ENCODE measurements around the gene ZNF584. TPM values are rescaled to one million over a fixed set of nuclear protein-coding genes. Genes with fewer than 3 reads are reported as not detected.

ZNF584 gene
- total and polyA plus RNA-seq, 4 experiments from 2014 or later: 6.6 to 10.7 (median 9.7) TPM

DNA sequence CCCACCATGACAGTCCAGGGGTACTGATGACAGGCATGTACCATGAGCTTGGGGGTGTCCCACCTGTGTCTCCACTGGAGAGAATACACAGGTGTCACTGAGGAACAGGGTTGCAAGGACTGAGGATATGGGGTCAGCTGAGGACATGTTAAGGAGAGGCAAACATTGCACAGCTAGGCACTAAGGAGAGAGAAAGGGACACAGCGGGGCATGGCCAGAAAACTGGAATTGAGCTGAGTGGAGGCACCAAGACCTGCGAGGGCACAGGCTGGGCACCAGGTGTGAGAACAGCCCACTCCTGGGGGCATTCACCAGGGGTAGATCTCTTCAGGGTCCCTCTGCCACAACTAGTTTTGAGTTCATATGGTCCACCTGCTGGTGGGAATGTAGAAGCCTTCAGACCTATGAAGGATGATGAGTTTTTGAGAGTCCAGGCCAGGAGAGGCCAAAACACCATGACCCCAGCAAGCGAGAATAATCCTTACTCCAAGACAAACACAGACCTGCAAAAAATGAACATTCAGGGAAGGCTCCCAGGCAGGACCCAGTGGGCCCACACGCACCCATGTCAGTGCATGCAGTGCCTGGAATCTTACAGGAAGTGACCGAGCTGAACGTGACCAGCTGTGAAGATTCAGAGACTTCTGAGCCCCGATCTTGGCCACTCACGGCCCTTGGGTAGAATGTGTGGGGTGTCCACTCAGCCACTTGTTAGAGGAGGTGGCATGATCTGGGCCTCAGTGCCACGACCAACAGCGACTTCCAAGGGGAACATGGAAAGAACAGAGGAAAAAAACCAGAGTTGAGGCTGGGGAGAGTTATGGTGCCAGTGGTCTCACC, 1.4 kb upstream of the ZNF584 start:
- Histone ChIP-seq H3K36me3 (ENCODE audit: insufficient read depth, low read length) (no peaks in the 10 kb centered on the region), H3K9me3 (ENCODE audit: control insufficient read depth in 1 of 2, low read length in 2 of 2) (no peaks in the 10 kb centered on the region), H3K4me1 (ENCODE audit: insufficient read depth, low read length) (peaks cover 31% of the 10 kb centered on the region), H3K27me3 (ENCODE audit: insufficient read depth, low read length) (no peaks in the 10 kb centered on the region), H3K4me3 (ENCODE audit: low read length in 2 of 2) (peak overlapping the region; percentile 71 to 94), H3K27ac (ENCODE audit: low read depth, low read length) (no peak overlapping the region)
- H3K36me3 Mint-ChIP-seq: peaks cover 0 to 7% of the 10 kb centered on the region in 2 donors
- CTCF ChIA-PET (ENCODE audit: partially characterized antibody): no interaction called here
- peak overlapping the region; percentile 86 to 98 (median 94) for H3K27ac Mint-ChIP-seq
- H3K9me3 Mint-ChIP-seq: no peaks in the 10 kb centered on the region
- no peak for DNase-seq
- POLR2A ChIA-PET (ENCODE audit: partially characterized antibody): interaction anchor here (1.3 to 1.7 kb wide), 3 partner anchors 20 to 60 kb away, joined by 4 to 7 read pairs (median 5); partner anchors contain the start of genes RPS5 and ZNF132
- H3K4me1 Mint-ChIP-seq: peaks cover 19 to 39% (median 32%) of the 10 kb centered on the region in 4 donors
- no peaks in the 10 kb centered on the region for H3K27me3 Mint-ChIP-seq
- intact Hi-C loops (cut with micrococcal nuclease): no loop called here
- peak overlapping the region; percentile 92 to 100 (median 96) for H3K4me3 Mint-ChIP-seq

DNA sequence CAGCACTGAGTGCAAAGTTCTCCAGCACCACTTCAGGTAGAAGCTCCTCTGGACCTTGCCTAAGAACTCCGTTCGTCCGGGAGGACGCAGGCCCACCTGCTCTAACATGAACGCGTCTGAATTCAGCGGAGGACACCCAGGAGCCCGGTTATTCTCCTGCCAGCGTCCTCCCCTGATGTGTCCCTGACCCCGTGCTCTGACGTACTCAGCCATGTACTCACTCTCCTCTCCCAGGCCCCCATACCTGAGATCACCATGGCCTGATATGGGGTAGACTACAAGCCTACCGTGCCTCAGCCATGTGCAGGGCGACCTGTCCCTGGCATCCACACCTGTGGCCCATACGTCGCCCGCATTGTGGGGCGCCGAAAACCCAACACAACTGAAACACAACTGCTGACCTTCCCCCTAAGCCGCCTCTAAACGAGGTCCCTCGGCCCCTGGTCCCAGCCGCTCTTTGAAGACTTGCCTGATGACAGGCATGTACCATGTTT, 744 bp upstream of the ZNF584 start:
- Mint-ChIP-seq H3K27ac (peak overlapping the region; percentile 85 to 98 (median 95)), H3K4me3 (peak overlapping the region; percentile 92 to 100 (median 96)), H3K9me3 (no peaks in the 10 kb centered on the region), H3K27me3 (no peaks in the 10 kb centered on the region), H3K36me3 (peaks cover 0 to 10% of the 10 kb centered on the region in 2 donors), H3K4me1 (peaks cover 21 to 39% (median 33%) of the 10 kb centered on the region in 4 donors)
- no peaks in the 10 kb centered on the region for H3K9me3 ChIP-seq (ENCODE audit: control insufficient read depth in 1 of 2, low read length in 2 of 2)
- intact Hi-C loops (cut with micrococcal nuclease): loop anchor here (1.0 to 2.0 kb wide), 11 partner anchors 20 to 225 kb away; partner anchors contain the start of genes ERVK3-1, MZF1, RPS5 and ZNF132
- peaks cover 26% of the 10 kb centered on the region for H3K4me1 ChIP-seq (ENCODE audit: insufficient read depth, low read length)
- H3K36me3 ChIP-seq (ENCODE audit: insufficient read depth, low read length): no peaks in the 10 kb centered on the region
- H3K27ac ChIP-seq (ENCODE audit: low read depth, low read length): peak overlapping the region; percentile 77
- POLR2A ChIA-PET (ENCODE audit: partially characterized antibody): interaction anchor here (1.0 to 1.7 kb wide), 9 partner anchors 22 to 112 kb away, joined by 4 to 12 read pairs (median 7); partner anchors contain the start of genes ZBTB45, ZNF132, ZNF497 and ZNF837
- no peak for DNase-seq
- no peaks in the 10 kb centered on the region for H3K27me3 ChIP-seq (ENCODE audit: insufficient read depth, low read length)
- CTCF ChIA-PET (ENCODE audit: partially characterized antibody): interaction anchor here (1.0 to 1.6 kb wide), 3 partner anchors 34 to 173 kb away, joined by 3 read pairs; no protein-coding TSS in a partner anchor
- peak overlapping the region; percentile 71 to 94 for H3K4me3 ChIP-seq (ENCODE audit: low read length in 2 of 2)

DNA sequence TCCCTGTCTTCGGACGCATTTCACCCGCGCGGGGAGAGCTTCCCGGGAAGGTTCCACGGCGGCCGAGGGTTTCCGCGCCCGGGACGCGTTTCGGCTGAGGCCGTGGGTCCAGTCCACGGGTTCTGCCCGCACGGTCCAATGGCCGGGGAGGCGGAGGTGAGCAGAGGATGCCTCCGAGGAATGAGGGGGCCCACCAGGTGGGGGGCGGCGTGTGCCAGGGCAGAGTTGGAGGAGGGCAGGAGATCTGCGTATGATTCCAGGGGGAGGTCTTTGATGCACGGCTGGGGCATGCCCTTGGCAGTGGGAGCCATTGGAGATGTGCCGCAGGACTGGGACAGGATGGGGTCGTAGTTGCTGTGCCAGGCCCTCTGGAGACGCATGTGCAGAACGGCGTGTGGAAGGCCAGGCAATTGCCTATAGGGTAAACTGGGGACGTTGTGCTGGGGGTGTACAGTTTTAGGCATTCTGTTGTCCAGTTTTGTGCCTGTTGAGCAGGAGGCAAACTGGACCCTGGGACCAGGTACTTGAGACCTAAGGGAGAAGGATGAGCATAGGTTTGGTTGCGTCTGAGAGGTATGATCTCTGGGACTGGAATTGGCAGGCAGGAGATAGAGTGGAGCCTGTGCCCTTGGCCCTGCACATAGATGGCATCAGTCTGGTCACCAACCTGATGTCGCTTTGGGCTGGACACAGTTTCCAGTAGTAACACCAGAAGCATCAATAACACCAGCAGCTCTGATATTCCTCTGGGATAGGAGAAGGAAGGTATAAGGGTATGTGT, 751 bp downstream of the ZNF584 start:
- Mint-ChIP-seq H3K4me1 (peaks cover 21 to 39% (median 33%) of the 10 kb centered on the region in 4 donors), H3K27ac (peak overlapping the region; percentile 78 to 92 (median 90)), H3K9me3 (no peaks in the 10 kb centered on the region), H3K27me3 (no peaks in the 10 kb centered on the region), H3K4me3 (peak overlapping the region; percentile 92 to 100 (median 96)), H3K36me3 (peaks cover 0 to 10% of the 10 kb centered on the region in 2 donors)
- DNase-seq: no peak
- H3K27ac ChIP-seq (ENCODE audit: low read depth, low read length): peak overlapping the region; percentile 77
- intact Hi-C loops (cut with micrococcal nuclease): loop anchor here (2.0 kb wide), 3 partner anchors 82 to 226 kb away; partner anchors contain the start of genes ZNF274, ZNF8 and ZSCAN22
- ChIA-PET POLR2A (ENCODE audit: partially characterized antibody) (interaction anchor here (0.7 to 1.8 kb wide), 17 partner anchors 9 to 135 kb away, joined by 3 to 12 read pairs (median 5); partner anchors contain the start of genes ERVK3-1, RNF225, RPS5 and TRIM28), CTCF (ENCODE audit: partially characterized antibody) (interaction anchor here (1.0 to 1.6 kb wide), 5 partner anchors 36 to 172 kb away, joined by 3 to 5 read pairs (median 3); partner anchors contain the start of gene ZNF324B)
- H3K36me3 ChIP-seq (ENCODE audit: insufficient read depth, low read length): no peaks in the 10 kb centered on the region
- H3K9me3 ChIP-seq (ENCODE audit: control insufficient read depth in 1 of 2, low read length in 2 of 2): no peaks in the 10 kb centered on the region
- H3K4me1 ChIP-seq (ENCODE audit: insufficient read depth, low read length): peaks cover 25% of the 10 kb centered on the region
- H3K27me3 ChIP-seq (ENCODE audit: insufficient read depth, low read length): no peaks in the 10 kb centered on the region
- H3K4me3 ChIP-seq (ENCODE audit: low read length in 2 of 2): peak overlapping the region; percentile 19 to 94

DNA sequence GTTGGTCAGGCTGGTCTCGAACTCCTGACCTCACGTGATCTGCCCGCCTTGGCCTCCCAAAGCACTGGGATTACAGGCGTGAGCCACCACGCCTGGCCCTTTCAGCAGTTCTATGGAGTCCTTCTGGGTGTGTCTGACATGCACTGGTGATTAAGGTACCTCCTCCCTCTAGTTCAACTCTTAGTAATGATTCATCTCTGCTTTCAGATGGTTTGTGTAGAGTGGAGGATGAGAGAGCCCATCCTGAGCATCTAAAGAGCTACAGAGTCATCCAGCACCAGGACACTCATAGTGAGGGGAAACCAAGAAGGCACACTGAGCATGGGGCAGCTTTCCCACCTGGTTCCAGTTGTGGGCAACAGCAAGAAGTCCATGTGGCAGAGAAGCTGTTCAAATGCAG, 8.2 kb downstream of the ZNF584 start:
- DNase-seq: no peak
- ChIA-PET CTCF (ENCODE audit: partially characterized antibody) (interaction anchor here (1.6 kb wide), 1 partner anchor 10 kb away, joined by 3 read pairs; no protein-coding TSS in a partner anchor), POLR2A (ENCODE audit: partially characterized antibody) (no interaction called here)
- H3K4me3 Mint-ChIP-seq: no peak overlapping the region
- Histone ChIP-seq H3K9me3 (ENCODE audit: control insufficient read depth in 1 of 2, low read length in 2 of 2) (no peaks in the 10 kb centered on the region), H3K4me3 (ENCODE audit: low read length in 2 of 2) (no peak overlapping the region), H3K27ac (ENCODE audit: low read depth, low read length) (no peak overlapping the region), H3K36me3 (ENCODE audit: insufficient read depth, low read length) (peaks cover 24% of the 10 kb centered on the region), H3K27me3 (ENCODE audit: insufficient read depth, low read length) (no peaks in the 10 kb centered on the region), H3K4me1 (ENCODE audit: insufficient read depth, low read length) (no peaks in the 10 kb centered on the region)
- H3K27me3 Mint-ChIP-seq: no peaks in the 10 kb centered on the region
- intact Hi-C loops (cut with micrococcal nuclease): no loop called here
- H3K4me1 Mint-ChIP-seq: peaks cover 0 to 3% (median 1%) of the 10 kb centered on the region in 4 donors
- H3K27ac Mint-ChIP-seq: no peak overlapping the region
- H3K9me3 Mint-ChIP-seq: no peaks in the 10 kb centered on the region
- peaks cover 32 to 34% of the 10 kb centered on the region in 2 donors for H3K36me3 Mint-ChIP-seq

DNA sequence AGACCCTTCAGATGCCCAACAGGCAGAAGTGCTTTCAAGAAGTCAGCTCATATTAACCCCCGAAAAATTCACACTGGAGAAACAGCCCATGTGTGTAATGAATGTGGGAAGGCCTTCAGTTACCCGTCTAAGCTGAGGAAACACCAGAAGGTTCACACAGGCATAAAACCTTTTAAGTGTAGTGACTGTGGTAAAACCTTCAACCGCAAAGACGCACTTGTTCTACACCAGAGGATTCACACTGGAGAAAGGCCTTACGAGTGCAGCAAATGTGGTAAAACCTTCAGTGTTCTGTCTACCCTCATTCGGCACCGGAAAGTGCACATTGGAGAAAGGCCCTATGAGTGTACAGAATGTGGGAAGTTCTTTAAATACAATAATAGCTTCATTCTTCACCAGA, 8.6 kb downstream of the ZNF584 start:
- Mint-ChIP-seq H3K4me3 (no peak overlapping the region), H3K27ac (no peak overlapping the region), H3K4me1 (peaks cover 0 to 3% (median 1%) of the 10 kb centered on the region in 4 donors), H3K9me3 (no peaks in the 10 kb centered on the region), H3K27me3 (no peaks in the 10 kb centered on the region), H3K36me3 (peaks cover 32 to 34% of the 10 kb centered on the region in 2 donors)
- no peak for DNase-seq
- intact Hi-C loops (cut with micrococcal nuclease): no loop called here
- CTCF ChIA-PET (ENCODE audit: partially characterized antibody): interaction anchor here (1.6 kb wide), 1 partner anchor 9 kb away, joined by 3 read pairs; no protein-coding TSS in a partner anchor
- peaks cover 24% of the 10 kb centered on the region for H3K36me3 ChIP-seq (ENCODE audit: insufficient read depth, low read length)
- POLR2A ChIA-PET (ENCODE audit: partially characterized antibody): no interaction called here
- H3K27ac ChIP-seq (ENCODE audit: low read depth, low read length): no peak overlapping the region
- H3K9me3 ChIP-seq (ENCODE audit: control insufficient read depth in 1 of 2, low read length in 2 of 2): no peaks in the 10 kb centered on the region
- no peak overlapping the region for H3K4me3 ChIP-seq (ENCODE audit: low read length in 2 of 2)
- H3K27me3 ChIP-seq (ENCODE audit: insufficient read depth, low read length): no peaks in the 10 kb centered on the region
- no peaks in the 10 kb centered on the region for H3K4me1 ChIP-seq (ENCODE audit: insufficient read depth, low read length)

DNA sequence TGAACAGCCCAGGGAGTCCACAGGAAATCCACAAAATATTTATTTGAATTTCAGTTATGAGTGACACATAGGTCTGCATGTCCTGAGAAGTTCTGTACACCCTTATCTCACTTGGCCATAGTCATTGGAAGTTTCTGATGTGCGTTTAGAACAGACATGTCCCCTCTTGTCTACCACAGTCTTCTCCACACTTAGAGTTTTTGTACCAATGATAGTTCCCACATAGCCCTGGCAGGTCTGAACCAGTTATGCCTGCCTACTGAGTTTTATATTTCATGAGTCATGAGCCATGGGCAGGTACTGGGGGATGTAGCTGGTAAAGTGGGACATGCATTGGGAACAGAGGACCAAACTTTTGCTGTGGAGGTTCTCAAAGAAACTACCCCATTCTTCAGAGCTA, 20.2 kb downstream of the ZNF584 start:
- H3K27ac Mint-ChIP-seq: no peak overlapping the region
- no peak for DNase-seq
- intact Hi-C loops (cut with micrococcal nuclease): no loop called here
- Histone ChIP-seq H3K9me3 (ENCODE audit: control insufficient read depth in 1 of 2, low read length in 2 of 2) (peaks cover 17 to 48% of the 10 kb centered on the region in 2 donors), H3K4me1 (ENCODE audit: insufficient read depth, low read length) (no peaks in the 10 kb centered on the region), H3K36me3 (ENCODE audit: insufficient read depth, low read length) (no peaks in the 10 kb centered on the region), H3K27me3 (ENCODE audit: insufficient read depth, low read length) (no peaks in the 10 kb centered on the region), H3K4me3 (ENCODE audit: low read length in 2 of 2) (no peak overlapping the region), H3K27ac (ENCODE audit: low read depth, low read length) (no peak overlapping the region)
- peaks cover 0 to 77% (median 51%) of the 10 kb centered on the region in 8 donors for H3K9me3 Mint-ChIP-seq
- no peaks in the 10 kb centered on the region for H3K27me3 Mint-ChIP-seq
- peaks cover 0 to 1% (median 0%) of the 10 kb centered on the region in 4 donors for H3K4me1 Mint-ChIP-seq
- H3K36me3 Mint-ChIP-seq: peaks cover 10 to 16% of the 10 kb centered on the region in 2 donors
- H3K4me3 Mint-ChIP-seq: no peak overlapping the region
- POLR2A ChIA-PET (ENCODE audit: partially characterized antibody): no interaction called here
- CTCF ChIA-PET (ENCODE audit: partially characterized antibody): no interaction called here

Data from CD4-positive, alpha-beta memory T cell (primary cell).